DMS53 treated with DMSO at 0.1 percent for 48 hours (cell line): ENCODE measurements around the gene TTC21A.

Experiments used
- DNase-seq: peaks from one replicate; lab custom pipeline; 2025; ENCODE audit not compliant: unreplicated experiment; lab: John Stamatoyannopoulos, UW

The TTC21A gene

GRCh38 chr3:39113291-39113690 lies 5.8 kb downstream of the TTC21A start:
- no peak for DNase-seq

DNA sequence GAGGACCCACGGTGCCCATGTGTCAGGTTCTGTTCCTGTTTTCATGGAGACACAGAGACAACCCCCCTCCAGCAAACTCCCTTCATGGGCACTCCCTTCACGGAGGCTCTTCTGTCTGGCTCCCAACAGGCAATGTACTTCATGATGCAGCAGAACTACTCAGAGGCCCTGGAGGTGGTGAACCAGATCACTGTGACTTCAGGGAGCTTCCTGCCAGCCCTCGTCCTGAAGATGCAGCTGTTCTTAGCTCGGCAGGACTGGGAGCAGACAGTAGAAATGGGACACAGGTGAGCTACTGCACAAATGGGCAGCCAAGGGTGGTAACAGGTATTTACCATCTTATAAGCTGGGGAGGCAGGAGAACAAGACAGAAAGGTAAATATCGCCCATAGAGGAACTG lies 7.0 kb downstream of the TTC21A start:
- no peak for DNase-seq

DNA sequence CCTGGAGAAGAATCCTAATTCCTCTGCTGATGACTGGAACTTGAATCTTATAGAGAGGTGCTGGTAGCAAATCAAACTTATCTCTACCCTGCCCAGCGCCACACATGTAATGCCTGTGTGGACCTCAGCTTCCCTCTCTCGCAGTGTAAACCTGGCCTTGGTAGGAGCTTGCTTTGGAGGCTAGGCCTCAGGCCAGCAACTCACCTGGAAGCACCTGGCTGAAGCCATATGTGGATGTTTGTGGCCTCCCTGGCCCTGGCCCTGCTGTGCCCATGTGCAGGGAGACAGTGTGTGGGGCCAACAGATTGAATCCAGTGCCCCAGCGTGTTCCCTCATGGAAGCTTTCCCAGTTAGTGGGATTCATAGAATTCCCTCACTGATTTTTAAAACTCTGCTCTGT lies 8.4 kb downstream of the TTC21A start:
- DNase-seq, result no peak

- DNase-seq, result no peak
Observed at GRCh38 chr3:39118079-39118478, 10.6 kb downstream of the TTC21A start.

- DNase-seq, result no peak
Observed at GRCh38 chr3:39118931-39119660, 11.6 kb downstream of the TTC21A start.

DNA sequence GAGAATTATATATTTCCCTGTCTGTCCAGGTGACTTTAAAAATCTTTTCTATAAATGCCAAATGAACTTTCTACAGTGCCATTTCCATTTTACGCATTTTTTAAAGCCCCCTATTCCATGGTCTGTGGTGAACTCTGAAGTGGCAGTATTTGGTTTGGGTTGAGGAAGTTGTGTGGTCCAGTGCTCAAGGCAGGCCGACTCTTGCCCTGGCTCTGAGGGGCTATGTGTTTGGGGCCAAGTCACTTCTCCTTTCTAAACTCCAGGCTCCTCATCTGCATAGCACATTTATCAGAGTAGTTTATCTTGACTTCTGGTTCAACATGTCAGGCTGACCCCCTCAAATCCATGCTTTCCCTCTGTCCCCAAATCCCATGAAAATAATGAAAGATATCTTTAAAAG lies 14.1 kb downstream of the TTC21A start:
- DNase-seq, result no peak

GRCh38 chr3:39122813-39123212 lies 15.3 kb downstream of the TTC21A start:
- no peak for DNase-seq

GRCh38 chr3:39124876-39125840 lies 17.7 kb downstream of the TTC21A start:
- DNase-seq, result no peak

GRCh38 chr3:39125841-39126500 lies 18.5 kb downstream of the TTC21A start:
- no peak for DNase-seq

GRCh38 chr3:39126532-39127071 lies 19.1 kb downstream of the TTC21A start:
- DNase-seq, result no peak

DNA sequence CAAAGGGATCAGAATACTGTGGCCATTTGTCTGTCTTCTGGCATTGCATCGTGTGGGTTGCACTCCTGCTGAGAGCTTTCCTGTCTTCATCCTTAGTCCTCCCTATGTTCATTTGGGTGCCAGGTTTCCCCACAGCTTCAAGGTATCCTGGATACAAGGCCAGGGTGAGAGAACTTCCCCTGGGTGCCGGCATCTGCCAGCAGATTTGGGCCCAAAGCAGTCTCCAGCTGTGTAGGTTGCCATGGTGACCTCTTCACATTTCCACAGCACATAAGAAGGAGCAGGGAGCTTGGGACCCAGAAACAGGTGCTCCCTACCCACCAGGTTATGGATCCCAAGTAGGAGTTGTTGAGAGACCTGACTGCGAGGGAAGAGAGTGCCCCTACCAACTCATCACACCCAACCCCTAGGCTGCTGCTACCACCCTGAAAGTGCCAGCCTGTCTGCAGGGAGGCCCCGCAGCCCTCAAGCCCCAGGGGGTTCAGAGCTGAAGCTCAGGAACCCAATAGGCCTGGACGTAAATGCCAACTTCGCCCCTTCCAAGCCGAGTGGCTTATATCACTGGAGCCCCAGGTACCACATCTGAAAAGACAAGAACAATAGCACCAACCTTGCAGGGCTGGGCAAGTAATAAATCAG lies 19.9 kb downstream of the TTC21A start:
- no peak for DNase-seq

GRCh38 chr3:39127908-39128304 lies 20.4 kb downstream of the TTC21A start:
- no peak for DNase-seq

DNA sequence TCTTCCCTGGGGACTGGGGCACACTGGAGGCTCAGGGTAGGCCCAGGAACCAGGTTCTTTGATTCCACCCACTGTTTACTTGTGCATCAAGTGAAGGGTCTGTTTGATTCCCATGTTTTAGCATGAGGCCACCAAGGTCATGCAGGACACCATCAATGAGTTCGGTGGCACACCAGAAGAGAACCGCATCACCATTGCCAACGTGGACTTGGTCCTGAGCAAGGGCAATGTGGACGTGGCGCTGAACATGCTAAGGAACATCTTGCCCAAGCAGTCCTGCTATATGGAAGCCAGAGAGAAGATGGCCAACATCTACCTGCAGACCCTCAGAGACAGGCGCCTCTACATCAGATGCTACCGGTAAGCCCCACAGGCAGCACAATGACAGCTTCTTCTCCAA lies 21.5 kb downstream of the TTC21A start:
- DNase-seq, result no peak

DNA sequence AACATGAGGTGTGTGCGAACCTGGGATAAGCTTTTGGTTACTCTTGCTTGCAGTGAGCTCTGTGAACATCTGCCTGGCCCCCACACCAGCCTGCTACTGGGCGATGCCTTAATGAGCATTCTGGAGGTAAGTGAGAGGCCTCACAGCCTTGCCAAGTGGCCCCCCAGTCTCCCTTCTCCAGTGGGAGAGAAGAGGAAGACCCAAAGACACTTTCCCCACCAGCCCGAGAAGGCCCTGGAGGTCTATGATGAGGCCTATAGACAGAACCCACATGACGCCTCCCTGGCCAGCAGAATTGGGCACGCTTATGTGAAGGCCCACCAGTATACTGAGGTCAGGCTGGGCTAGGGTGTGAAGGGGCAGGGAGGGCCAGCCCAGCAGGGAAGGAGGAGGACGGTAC lies 22.5 kb downstream of the TTC21A start:
- DNase-seq, result no peak

- no peak for DNase-seq
Observed at GRCh38 chr3:39130693-39131265, 23.3 kb downstream of the TTC21A start.

GRCh38 chr3:39132096-39133092 lies 24.9 kb downstream of the TTC21A start:
- DNase-seq, result no peak

DNA sequence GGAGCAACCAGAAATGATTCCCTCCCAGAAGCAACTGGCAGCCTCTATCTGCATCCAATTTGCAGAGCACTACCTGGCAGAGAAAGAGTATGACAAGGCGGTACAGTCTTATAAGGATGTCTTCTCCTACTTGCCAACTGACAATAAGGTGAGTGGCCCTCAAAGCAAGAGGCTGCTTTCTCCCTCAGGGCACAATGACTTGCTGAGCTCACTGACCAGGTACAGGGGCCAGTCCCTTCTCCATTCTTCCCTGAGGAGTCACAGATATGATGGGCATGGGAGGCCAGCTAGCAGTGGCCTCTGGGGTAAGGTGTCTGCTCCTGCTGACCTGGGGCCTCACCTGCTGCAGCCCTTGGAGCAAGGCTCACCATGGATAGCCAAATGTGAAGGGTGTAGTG lies 25.6 kb downstream of the TTC21A start:
- DNase-seq, result no peak

DNA sequence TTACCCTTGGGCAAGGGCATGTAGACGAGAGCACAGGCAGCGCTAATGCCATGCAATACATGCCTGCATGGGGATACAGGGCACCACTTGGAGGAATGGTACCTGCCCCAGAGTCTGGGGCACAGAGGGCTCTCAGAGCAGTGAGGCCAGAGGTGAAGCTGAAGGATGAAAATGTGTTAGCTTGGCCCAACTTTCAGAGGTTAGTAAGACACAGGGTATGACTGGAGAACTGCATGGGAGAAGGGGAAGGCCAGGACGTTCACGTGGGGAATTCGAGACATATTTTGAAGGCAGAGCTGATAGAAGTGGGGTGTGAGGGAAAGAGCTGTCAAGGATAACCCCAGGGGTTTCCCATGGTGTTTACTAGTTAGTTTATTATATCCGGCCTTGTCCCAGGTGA lies 26.3 kb downstream of the TTC21A start:
- no peak for DNase-seq

DNA sequence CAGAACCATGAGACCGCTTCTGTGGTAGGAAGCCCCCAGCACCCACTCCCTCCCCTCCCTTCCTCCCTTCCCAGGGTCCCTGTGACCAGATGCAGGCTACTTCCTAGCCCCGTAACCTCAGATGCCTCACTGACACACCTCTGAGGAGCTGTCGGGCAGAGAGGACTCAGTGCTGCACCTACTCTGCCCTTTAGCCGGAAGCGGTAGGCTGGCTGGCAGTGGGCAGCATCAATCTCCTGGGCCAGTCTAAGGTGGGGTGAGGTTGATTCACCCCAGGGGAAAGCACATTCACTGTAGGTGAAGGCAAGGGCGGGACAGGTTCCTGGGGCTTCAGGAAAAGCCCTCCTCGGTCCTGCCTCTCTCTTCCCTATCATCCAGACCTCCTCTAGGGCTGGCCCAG lies 26.8 kb downstream of the TTC21A start:
- DNase-seq, result no peak
